HepG2 (cell line): ENCODE measurements around the gene CDK14. TPM values are rescaled to one million over a fixed set of nuclear protein-coding genes. Genes with fewer than 3 reads are reported as not detected.

Experiments used
- ATAC-seq: fragments of 200-7000 bp; cut with Tn5 transposase; 3 replicates; pipeline ENCODE4 v1.9.1; 2020; ENCODE audit warnings: mild to moderate bottlenecking, moderate library complexity
- BruUV-seq: library from RNA; stranded (reverse); fragments of 400-500 nt; replicated peaks from 2 replicates; lab custom pipeline; 2021; lab: Mats Ljungman, UMichigan
- CTCF ChIA-PET: fragments of 300-600 bp; formaldehyde crosslinking; extraction: SDS; loops from one replicate; lab custom pipeline; 2021; ENCODE audit warnings: low total read pairs, inconsistent platforms, low intra/inter-chr PET ratio; lab: Yijun Ruan, JAX
- POLR2A ChIA-PET: fragments of 350-600 bp; sonication (Branson Sonifier 250); formaldehyde crosslinking; loops from one replicate; lab custom pipeline; 2020; ENCODE audit warnings: antibody characterized with exemption, inconsistent platforms; lab: Yijun Ruan, JAX
- DNase-seq: peaks from one replicate; pipeline ENCODE4 v3.0.0-alpha.2; 2015; ENCODE audit warnings: low spot score
- FAIRE-seq: peaks from 3 replicates; lab custom pipeline; 2011; peaks lifted over from hg19 to GRCh38; lab: Jason Lieb, UNC
- H2AFZ ChIP-seq: one replicate; pipeline ENCODE4 v1.6.1; 2011; ENCODE audit warnings: low read length, inconsistent platforms
- H3K27ac ChIP-seq: fragments of 300-600 bp; 3 replicates; pipeline ENCODE4 v1.8.0; 2011; ENCODE audit warnings: mixed run types, mild to moderate bottlenecking, mixed read lengths, low read length, inconsistent platforms; ENCODE audit not compliant: insufficient read depth; ENCODE audit errors: extremely low read length
- H3K27me3 ChIP-seq, 2 experiments: fragments of 200-600 bp in 1 of 2; 2 replicates in 1 of 2; 3 replicates in 1 of 2; pipeline versions ENCODE4 v1.6.0 to v1.8.0; 2011; ENCODE audit warnings: low read length in 2 of 2, mild to moderate bottlenecking in 2 of 2, moderate library complexity in 2 of 2, inconsistent platforms in 1 of 2; ENCODE audit not compliant: insufficient read depth in 2 of 2, control insufficient read depth in 1 of 2
- H3K36me3 ChIP-seq, 2 experiments: fragments of 200-600 bp in 1 of 2; replicated peaks in 1 of 2; 2 replicates in 1 of 2; 3 replicates in 1 of 2; pipeline versions ENCODE4 v1.5.1 to v1.8.0; 2011; ENCODE audit warnings: low read length in 2 of 2, inconsistent platforms in 1 of 2; ENCODE audit not compliant: insufficient read depth in 2 of 2, control insufficient read depth in 1 of 2
- H3K4me1 ChIP-seq: 2 replicates; pipeline ENCODE4 v1.5.1; 2012; ENCODE audit warnings: low read length, inconsistent platforms; ENCODE audit not compliant: insufficient read depth
- H3K4me2 ChIP-seq: 2 replicates; pipeline ENCODE4 v1.6.0; 2011; ENCODE audit warnings: low read depth, low read length, inconsistent platforms
- H3K4me3 ChIP-seq, 3 experiments: fragments of 200-600 bp in 1 of 3; sonication (generic), shearing (Covaris generic) in 1 of 3; replicated peaks in 1 of 3; 2 replicates each; pipeline ENCODE4 v1.5.1; 2011 to 2016; ENCODE audit warnings: low read length in 3 of 3, inconsistent platforms in 2 of 3, low read depth in 2 of 3, mild to moderate bottlenecking in 2 of 3, control low read depth in 1 of 3, mixed read lengths in 1 of 3; ENCODE audit not compliant: insufficient read depth in 1 of 3
- H3K79me2 ChIP-seq: one replicate; pipeline ENCODE4 v1.6.1; 2011; ENCODE audit warnings: low read length, inconsistent platforms; ENCODE audit not compliant: insufficient read depth
- H3K9ac ChIP-seq: 2 replicates; pipeline ENCODE4 v1.6.0; 2011; ENCODE audit warnings: mild to moderate bottlenecking, low read depth, low read length, inconsistent platforms; ENCODE audit not compliant: insufficient read depth
- H3K9me3 ChIP-seq: 2 replicates; pipeline ENCODE4 v1.5.1; 2012; ENCODE audit warnings: mild to moderate bottlenecking, low read length
- H4K20me1 ChIP-seq: 2 replicates; pipeline ENCODE4 v1.6.0; 2011; ENCODE audit warnings: inconsistent platforms, mild to moderate bottlenecking, low read length, moderate library complexity; ENCODE audit not compliant: insufficient read depth
- FUBP1 ChIP-seq: sonication (generic); formaldehyde crosslinking; IDR thresholded peaks from 2 replicates; pipeline ENCODE4 v1.5.1; 2020; ENCODE audit warnings: missing genetic modification reagents, mild to moderate bottlenecking, borderline replicate concordance
- GATA4 ChIP-seq: sonication (generic); IDR thresholded peaks from 2 replicates; pipeline ENCODE4 v1.6.1; 2016; ENCODE audit warnings: antibody characterized with exemption, low read depth, borderline replicate concordance
- MAFG ChIP-seq: sonication (generic); formaldehyde crosslinking; IDR thresholded peaks from 2 replicates; pipeline ENCODE4 v1.5.1; 2020; ENCODE audit warnings: mild to moderate bottlenecking, missing genetic modification reagents
- SMARCC2 ChIP-seq: fragments of 450-650 bp; IDR thresholded peaks from 2 replicates; pipeline ENCODE4 v1.6.1; 2017; ENCODE audit warnings: antibody characterized with exemption, mild to moderate bottlenecking
- ZBED4 ChIP-seq: sonication (generic); formaldehyde crosslinking; IDR thresholded peaks from 2 replicates; pipeline ENCODE4 v1.4.0; 2020; ENCODE audit warnings: missing genetic modification reagents, borderline replicate concordance
- ZBTB40 ChIP-seq, 2 experiments: fragments of 450-650 bp in 1 of 2; sonication (generic) in 1 of 2; formaldehyde crosslinking in 1 of 2; IDR thresholded peaks; 2 replicates each; pipeline versions ENCODE4 v1.6.1 to v1.8.0; 2016 to 2022; ENCODE audit warnings: antibody characterized with exemption in 1 of 2, mild to moderate bottlenecking in 1 of 2, missing genetic modification reagents in 1 of 2
- ZNF253 ChIP-seq: sonication (generic); formaldehyde crosslinking; IDR thresholded peaks from 2 replicates; pipeline ENCODE4 v1.8.0; 2022; ENCODE audit warnings: mild to moderate bottlenecking, missing genetic modification reagents, borderline replicate concordance
- ZNF350 ChIP-seq: sonication (generic); formaldehyde crosslinking; IDR thresholded peaks from 2 replicates; pipeline ENCODE4 v1.4.0; 2020; ENCODE audit warnings: mild to moderate bottlenecking, low read depth, missing genetic modification reagents, borderline replicate concordance
- ZNF564 ChIP-seq: sonication (generic); formaldehyde crosslinking; IDR thresholded peaks from 2 replicates; pipeline ENCODE4 v1.8.1; 2023; ENCODE audit warnings: mild to moderate bottlenecking, missing genetic modification reagents
- WGBS: methylation state at CpG from one replicate; pipeline ENCODE4 v1.1.6; 2017; ENCODE audit warnings: low lambda C conversion rate; 5-methylcytosine and 5-hydroxymethylcytosine counted together
- in situ Hi-C: cut with HindIII; loops from 2 replicates; pipeline ENCODE4 v1.10.0; 2017; ENCODE audit warnings: low pct_unique_long_range_greater_than_20kb; ENCODE audit not compliant: extremely low pct_ligation_motif_present
- intact Hi-C: fragments of 100-400 bp; cut with micrococcal nuclease; formaldehyde crosslinking; loops from one replicate; pipeline ENCODE4 v1.10.0; 2022; ENCODE audit not compliant: unreplicated experiment
- polyA plus RNA-seq, 8 experiments: library from polyadenylated mRNA; depleted of rRNA in 3 of 8; stranded (reverse) in 7 of 8; unstranded in 1 of 8; fragments of >200 nt; fragmentation: Illumina TruSeq in 4 of 8; extraction: Trizol in 4 of 8; gene quantifications; 2 replicates each; pipeline versions ENCODE4 v1.2.1 to v1.2.3, GENCODE V29; 2011 to 2016; ENCODE audit warnings: low read depth in 4 of 8, missing spikeins in 1 of 8, mixed read lengths in 1 of 8; ENCODE audit not compliant: insufficient read depth in 1 of 8
- total RNA-seq, 5 experiments: library from RNA; depleted of rRNA; stranded (reverse); fragments of >200 nt; fragmentation: Illumina TruSeq; extraction: Trizol; gene quantifications; 2 replicates each; pipeline ENCODE4 v1.2.3, GENCODE V29; 2016; ENCODE audit warnings: low read depth in 1 of 5

Gene CDK14
- total and polyA plus RNA-seq, 2 of the 13 experiments (the other 11 are each of a cell fraction or from before 2014, with no cell fraction given) = 0.26 to 0.71 TPM

GRCh38 chr7:90844421-90844820 is 248.3 kb downstream of the CDK14 start:
- Histone ChIP-seq H3K4me2 (no peak overlapping the region), H4K20me1 (no peaks in the 10 kb centered on the region), H3K27ac (no peak overlapping the region), H3K4me1 (no peaks in the 10 kb centered on the region), H3K79me2 (no peaks in the 10 kb centered on the region), H3K9me3 (no peaks in the 10 kb centered on the region), H3K36me3 (no peaks in the 10 kb centered on the region), H3K27me3 (no peaks in the 10 kb centered on the region), H3K4me3 (no peak overlapping the region), H2AFZ (no peak overlapping the region), H3K9ac (no peak overlapping the region)
- no TSS peak for BruUV-seq
- ChIA-PET CTCF (no interaction called here), POLR2A (no interaction called here)
- in situ Hi-C loops (no loop called here), intact Hi-C loops (no loop called here)
- WGBS = 0% methylated on average over 1 of the region's 1 CpG
- FAIRE-seq (no peak), DNase-seq (no peak), ATAC-seq (no peak)
- TF ChIP-seq SMARCC2 (no peak), GATA4 (no peak), ZNF253 (no peak), MAFG (no peak), FUBP1 (no peak), ZNF350 (CRISPR knock-in tag) (no peak), ZNF564 (CRISPR knock-in tag) (no peak), ZBED4 (CRISPR knock-in tag) (no peak), ZBTB40 (IDR thresholded peaks at IDR 0.05) (no peak), ZBTB40 (CRISPR knock-in tag; IDR thresholded peaks at IDR 0.05) (no peak)
